HepG2 (cell line): ENCODE results near the gene SLC2A14. TPM values are rescaled to one million over a fixed set of nuclear protein-coding genes. Genes with fewer than 3 reads are reported as not detected.

Experiments
- CEBPB ChIP-seq: IDR thresholded peaks from 2 replicates; pipeline ENCODE4 v1.6.1; 2011; ENCODE audit warnings: low read depth, low read length, improper control_type of control experiment, borderline replicate concordance
- IRX3 ChIP-seq: sonication (generic); formaldehyde crosslinking; IDR thresholded peaks from 2 replicates; pipeline ENCODE4 v1.8.1; 2023; ENCODE audit warnings: mild to moderate bottlenecking, low read depth, missing genetic modification reagents, borderline replicate concordance
- MED1 ChIP-seq: sonication (generic); formaldehyde crosslinking; IDR thresholded peaks from 2 replicates; pipeline ENCODE4 v1.4.0; 2020; ENCODE audit warnings: missing genetic modification reagents
- NFIB ChIP-seq: sonication (generic); formaldehyde crosslinking; IDR thresholded peaks from 2 replicates; pipeline ENCODE4 v1.9.0; 2021; ENCODE audit warnings: missing genetic modification reagents, mild to moderate bottlenecking, borderline replicate concordance
- PITX1 ChIP-seq: sonication (generic); formaldehyde crosslinking; IDR thresholded peaks from 2 replicates; pipeline ENCODE4 v1.5.1; 2020; ENCODE audit warnings: mild to moderate bottlenecking, missing genetic modification reagents
- PRMT3 ChIP-seq: sonication (generic); formaldehyde crosslinking; IDR thresholded peaks from 2 replicates; pipeline ENCODE4 v1.8.1; 2022; ENCODE audit warnings: low read depth, mild to moderate bottlenecking, moderate library complexity, missing genetic modification reagents, borderline replicate concordance
- RELA ChIP-seq: sonication (generic); formaldehyde crosslinking; IDR thresholded peaks from 2 replicates; pipeline ENCODE4 v1.4.0; 2020; ENCODE audit warnings: missing genetic modification reagents
- TARDBP ChIP-seq: sonication (generic); formaldehyde crosslinking; IDR thresholded peaks from 2 replicates; pipeline ENCODE4 v1.8.0; 2022; ENCODE audit warnings: mild to moderate bottlenecking, missing genetic modification reagents
- TBL1XR1 ChIP-seq: fragments of 150-350 bp; IDR thresholded peaks from 2 replicates; pipeline ENCODE4 v1.6.1; 2014; ENCODE audit warnings: borderline replicate concordance, low read length; ENCODE audit not compliant: partially characterized antibody
- TCF7 ChIP-seq: sonication (generic); IDR thresholded peaks from 2 replicates; pipeline ENCODE4 v1.6.1; 2016; ENCODE audit warnings: antibody characterized with exemption, low read depth
- THAP9 ChIP-seq: sonication (generic); formaldehyde crosslinking; IDR thresholded peaks from 2 replicates; pipeline ENCODE4; 2020; ENCODE audit warnings: missing genetic modification reagents, mild to moderate bottlenecking, borderline replicate concordance
- YEATS2 ChIP-seq: sonication (generic); formaldehyde crosslinking; IDR thresholded peaks from 2 replicates; pipeline ENCODE4 v1.4.0; 2020; ENCODE audit warnings: missing genetic modification reagents, borderline replicate concordance
- ZFP37 ChIP-seq: sonication (generic); formaldehyde crosslinking; IDR thresholded peaks from 2 replicates; pipeline ENCODE4 v1.4.0; 2020; ENCODE audit warnings: missing genetic modification reagents, borderline replicate concordance
- ZNF547 ChIP-seq: sonication (generic); formaldehyde crosslinking; IDR thresholded peaks from 2 replicates; pipeline ENCODE4 v1.5.1; 2020; ENCODE audit warnings: mild to moderate bottlenecking, missing genetic modification reagents
- ZNF703 ChIP-seq: sonication (generic); formaldehyde crosslinking; IDR thresholded peaks from 2 replicates; pipeline ENCODE4 v1.5.1; 2020; ENCODE audit warnings: missing genetic modification reagents, mild to moderate bottlenecking, moderate library complexity, borderline replicate concordance
- polyA plus RNA-seq, 8 experiments: library from polyadenylated mRNA; depleted of rRNA in 3 of 8; stranded (reverse) in 7 of 8; unstranded in 1 of 8; fragments of >200 nt; fragmentation: Illumina TruSeq in 4 of 8; extraction: Trizol in 4 of 8; gene quantifications; 2 replicates each; pipeline versions ENCODE4 v1.2.1 to v1.2.3, GENCODE V29; 2011 to 2016; ENCODE audit warnings: low read depth in 4 of 8, missing spikeins in 1 of 8, mixed read lengths in 1 of 8; ENCODE audit not compliant: insufficient read depth in 1 of 8
- total RNA-seq, 5 experiments: library from RNA; depleted of rRNA; stranded (reverse); fragments of >200 nt; fragmentation: Illumina TruSeq; extraction: Trizol; gene quantifications; 2 replicates each; pipeline ENCODE4 v1.2.3, GENCODE V29; 2016; ENCODE audit warnings: low read depth in 1 of 5
- TF ChIP-seq, protein P1 (sequence below): sonication (generic); formaldehyde crosslinking; IDR thresholded peaks from 2 replicates; pipeline ENCODE4 v1.9.0; 2021; ENCODE audit warnings: missing genetic modification reagents, borderline replicate concordance
- TF ChIP-seq, protein P2 (sequence below): sonication (generic); formaldehyde crosslinking; IDR thresholded peaks from 2 replicates; pipeline ENCODE4 v1.4.0; 2020; ENCODE audit warnings: missing genetic modification reagents, borderline replicate concordance
- TF ChIP-seq, protein P3 (sequence below): sonication (generic); formaldehyde crosslinking; conservative IDR thresholded peaks from 2 replicates; pipeline ENCODE4 v1.4.0; 2020; ENCODE audit warnings: mild to moderate bottlenecking, missing genetic modification reagents, moderate library complexity

Gene SLC2A14
- total and polyA plus RNA-seq, 2 of the 13 experiments (the other 11 are each of a cell fraction or from before 2014, with no cell fraction given) = 7.7 to 39.0 TPM

DNA sequence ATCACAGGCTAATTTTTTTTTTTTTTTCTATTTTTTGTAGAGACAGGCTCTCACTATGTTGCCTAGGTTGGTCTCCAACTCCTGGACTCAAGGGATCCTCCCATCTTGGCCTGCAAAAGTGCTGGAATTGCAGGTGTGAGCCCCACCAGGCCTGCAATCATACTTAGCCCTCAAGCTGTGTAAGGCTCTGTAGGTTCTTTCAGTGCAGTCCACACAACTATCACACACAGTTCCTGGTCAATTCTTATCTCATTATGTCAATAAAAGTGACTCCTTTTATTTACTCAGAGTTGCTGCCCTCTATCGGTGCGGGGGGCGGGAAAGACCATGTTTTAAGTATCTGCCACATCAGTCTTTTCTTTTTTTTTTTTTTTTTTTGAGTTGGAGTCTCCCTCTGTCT lies 34.3 kb upstream of the SLC2A14 start (continued):
- TF ChIP-seq, protein P1, sequence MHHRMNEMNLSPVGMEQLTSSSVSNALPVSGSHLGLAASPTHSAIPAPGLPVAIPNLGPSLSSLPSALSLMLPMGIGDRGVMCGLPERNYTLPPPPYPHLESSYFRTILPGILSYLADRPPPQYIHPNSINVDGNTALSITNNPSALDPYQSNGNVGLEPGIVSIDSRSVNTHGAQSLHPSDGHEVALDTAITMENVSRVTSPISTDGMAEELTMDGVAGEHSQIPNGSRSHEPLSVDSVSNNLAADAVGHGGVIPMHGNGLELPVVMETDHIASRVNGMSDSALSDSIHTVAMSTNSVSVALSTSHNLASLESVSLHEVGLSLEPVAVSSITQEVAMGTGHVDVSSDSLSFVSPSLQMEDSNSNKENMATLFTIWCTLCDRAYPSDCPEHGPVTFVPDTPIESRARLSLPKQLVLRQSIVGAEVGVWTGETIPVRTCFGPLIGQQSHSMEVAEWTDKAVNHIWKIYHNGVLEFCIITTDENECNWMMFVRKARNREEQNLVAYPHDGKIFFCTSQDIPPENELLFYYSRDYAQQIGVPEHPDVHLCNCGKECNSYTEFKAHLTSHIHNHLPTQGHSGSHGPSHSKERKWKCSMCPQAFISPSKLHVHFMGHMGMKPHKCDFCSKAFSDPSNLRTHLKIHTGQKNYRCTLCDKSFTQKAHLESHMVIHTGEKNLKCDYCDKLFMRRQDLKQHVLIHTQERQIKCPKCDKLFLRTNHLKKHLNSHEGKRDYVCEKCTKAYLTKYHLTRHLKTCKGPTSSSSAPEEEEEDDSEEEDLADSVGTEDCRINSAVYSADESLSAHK (CRISPR knock-in tag) = no peak
- TF ChIP-seq PRMT3 (CRISPR knock-in tag) = no peak
- TF ChIP-seq MED1 = peak; percentile 81
- TF ChIP-seq ZNF547 (CRISPR knock-in tag) = no peak
- 0 out of 2 replicates have a peak, but pooled peaks have one; percentile 27 for TF ChIP-seq ZFP37 (CRISPR knock-in tag)
- peak; percentile 51; the same call in 1 of the 2 replicates for TF ChIP-seq YEATS2 (CRISPR knock-in tag)
- peak; percentile 88 for TF ChIP-seq PITX1 (CRISPR knock-in tag)
- no peak for TF ChIP-seq NFIB (CRISPR knock-in tag)
- peak; percentile 37 for TF ChIP-seq TBL1XR1
- TF ChIP-seq RELA (CRISPR knock-in tag) = no peak
- TF ChIP-seq CEBPB = no peak
- peak; percentile 52 for TF ChIP-seq TCF7
- TF ChIP-seq TARDBP (CRISPR knock-in tag) = peak; percentile 81; the same call in 1 of the 2 replicates
- no peak for TF ChIP-seq THAP9 (CRISPR knock-in tag)
- TF ChIP-seq IRX3 = no peak
- TF ChIP-seq, protein P2, sequence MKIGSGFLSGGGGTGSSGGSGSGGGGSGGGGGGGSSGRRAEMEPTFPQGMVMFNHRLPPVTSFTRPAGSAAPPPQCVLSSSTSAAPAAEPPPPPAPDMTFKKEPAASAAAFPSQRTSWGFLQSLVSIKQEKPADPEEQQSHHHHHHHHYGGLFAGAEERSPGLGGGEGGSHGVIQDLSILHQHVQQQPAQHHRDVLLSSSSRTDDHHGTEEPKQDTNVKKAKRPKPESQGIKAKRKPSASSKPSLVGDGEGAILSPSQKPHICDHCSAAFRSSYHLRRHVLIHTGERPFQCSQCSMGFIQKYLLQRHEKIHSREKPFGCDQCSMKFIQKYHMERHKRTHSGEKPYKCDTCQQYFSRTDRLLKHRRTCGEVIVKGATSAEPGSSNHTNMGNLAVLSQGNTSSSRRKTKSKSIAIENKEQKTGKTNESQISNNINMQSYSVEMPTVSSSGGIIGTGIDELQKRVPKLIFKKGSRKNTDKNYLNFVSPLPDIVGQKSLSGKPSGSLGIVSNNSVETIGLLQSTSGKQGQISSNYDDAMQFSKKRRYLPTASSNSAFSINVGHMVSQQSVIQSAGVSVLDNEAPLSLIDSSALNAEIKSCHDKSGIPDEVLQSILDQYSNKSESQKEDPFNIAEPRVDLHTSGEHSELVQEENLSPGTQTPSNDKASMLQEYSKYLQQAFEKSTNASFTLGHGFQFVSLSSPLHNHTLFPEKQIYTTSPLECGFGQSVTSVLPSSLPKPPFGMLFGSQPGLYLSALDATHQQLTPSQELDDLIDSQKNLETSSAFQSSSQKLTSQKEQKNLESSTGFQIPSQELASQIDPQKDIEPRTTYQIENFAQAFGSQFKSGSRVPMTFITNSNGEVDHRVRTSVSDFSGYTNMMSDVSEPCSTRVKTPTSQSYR (CRISPR knock-in tag) = peak; percentile 42; the same call in 1 of the 2 replicates
- TF ChIP-seq ZNF703 (CRISPR knock-in tag) = no peak
- TF ChIP-seq, protein P3, sequence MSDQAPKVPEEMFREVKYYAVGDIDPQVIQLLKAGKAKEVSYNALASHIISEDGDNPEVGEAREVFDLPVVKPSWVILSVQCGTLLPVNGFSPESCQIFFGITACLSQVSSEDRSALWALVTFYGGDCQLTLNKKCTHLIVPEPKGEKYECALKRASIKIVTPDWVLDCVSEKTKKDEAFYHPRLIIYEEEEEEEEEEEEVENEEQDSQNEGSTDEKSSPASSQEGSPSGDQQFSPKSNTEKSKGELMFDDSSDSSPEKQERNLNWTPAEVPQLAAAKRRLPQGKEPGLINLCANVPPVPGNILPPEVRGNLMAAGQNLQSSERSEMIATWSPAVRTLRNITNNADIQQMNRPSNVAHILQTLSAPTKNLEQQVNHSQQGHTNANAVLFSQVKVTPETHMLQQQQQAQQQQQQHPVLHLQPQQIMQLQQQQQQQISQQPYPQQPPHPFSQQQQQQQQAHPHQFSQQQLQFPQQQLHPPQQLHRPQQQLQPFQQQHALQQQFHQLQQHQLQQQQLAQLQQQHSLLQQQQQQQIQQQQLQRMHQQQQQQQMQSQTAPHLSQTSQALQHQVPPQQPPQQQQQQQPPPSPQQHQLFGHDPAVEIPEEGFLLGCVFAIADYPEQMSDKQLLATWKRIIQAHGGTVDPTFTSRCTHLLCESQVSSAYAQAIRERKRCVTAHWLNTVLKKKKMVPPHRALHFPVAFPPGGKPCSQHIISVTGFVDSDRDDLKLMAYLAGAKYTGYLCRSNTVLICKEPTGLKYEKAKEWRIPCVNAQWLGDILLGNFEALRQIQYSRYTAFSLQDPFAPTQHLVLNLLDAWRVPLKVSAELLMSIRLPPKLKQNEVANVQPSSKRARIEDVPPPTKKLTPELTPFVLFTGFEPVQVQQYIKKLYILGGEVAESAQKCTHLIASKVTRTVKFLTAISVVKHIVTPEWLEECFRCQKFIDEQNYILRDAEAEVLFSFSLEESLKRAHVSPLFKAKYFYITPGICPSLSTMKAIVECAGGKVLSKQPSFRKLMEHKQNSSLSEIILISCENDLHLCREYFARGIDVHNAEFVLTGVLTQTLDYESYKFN (CRISPR knock-in tag) = peak; percentile 86
